IMR-90 (cell line): ENCODE measurements around the gene BTRC. TPM values are rescaled to one million over a fixed set of nuclear protein-coding genes. Genes with fewer than 3 reads are reported as not detected.

Source experiments
- ATAC-seq: fragments of 200-7000 bp; cut with Tn5 transposase; 2 replicates; pipeline ENCODE4 v1.9.1; 2020; ENCODE audit warnings: low read depth, mild to moderate bottlenecking, moderate library complexity
- BruUV-seq: library from RNA; stranded (reverse); fragments of 400-500 nt; replicated peaks from 2 replicates; lab custom pipeline; 2021; lab: Mats Ljungman, UMichigan
- CTCF ChIA-PET: fragments of 300-600 bp; formaldehyde crosslinking; extraction: SDS; loops from one replicate; lab custom pipeline; 2021; ENCODE audit warnings: antibody characterized with exemption; lab: Yijun Ruan, JAX
- POLR2A ChIA-PET: fragments of 300-600 bp; sonication (Branson Sonifier 250); formaldehyde crosslinking; loops from one replicate; lab custom pipeline; 2022; ENCODE audit warnings: antibody characterized with exemption; ENCODE audit not compliant: unreplicated experiment; lab: Charles Lee
- DNase-seq: peaks from one replicate; pipeline ENCODE4 v3.0.0; 2013
- H2AFZ ChIP-seq: replicated peaks from 2 replicates; pipeline ENCODE3; 2013; ENCODE audit warnings: low read length, mild to moderate bottlenecking; ENCODE audit not compliant: poor library complexity
- H2AK5ac ChIP-seq: 2 replicates; pipeline ENCODE4 v1.6.1; 2013; ENCODE audit warnings: low read depth, low read length, inconsistent platforms
- H2AK9ac ChIP-seq: replicated peaks from 2 replicates; pipeline ENCODE3; 2013; ENCODE audit warnings: mild to moderate bottlenecking, low read depth, low read length, moderate library complexity; ENCODE audit not compliant: poor library complexity
- H2BK120ac ChIP-seq: 2 replicates; pipeline ENCODE4 v1.6.1; 2013; ENCODE audit warnings: low read depth, low read length, inconsistent platforms
- H2BK15ac ChIP-seq: 3 replicates; pipeline ENCODE4 v1.6.1; 2013; ENCODE audit warnings: low read depth, low read length, inconsistent platforms
- H2BK20ac ChIP-seq: 2 replicates; pipeline ENCODE4 v1.6.1; 2013; ENCODE audit warnings: low read depth, mild to moderate bottlenecking, inconsistent platforms, low read length, moderate library complexity
- H2BK5ac ChIP-seq: 2 replicates; pipeline ENCODE4 v1.6.1; 2013; ENCODE audit warnings: mild to moderate bottlenecking, low read depth, low read length, inconsistent platforms; ENCODE audit not compliant: poor library complexity, severe bottlenecking
- H3K14ac ChIP-seq: replicated peaks from 2 replicates; pipeline ENCODE4 v1.6.1; 2013; ENCODE audit warnings: low read depth, low read length, inconsistent platforms
- H3K18ac ChIP-seq: 2 replicates; pipeline ENCODE4 v1.6.1; 2013; ENCODE audit warnings: low read depth, low read length, control low read depth
- H3K23ac ChIP-seq: 2 replicates; pipeline ENCODE4 v1.6.1; 2013; ENCODE audit warnings: low read depth, low read length, inconsistent platforms
- H3K27ac ChIP-seq: 2 replicates; pipeline ENCODE4 v1.5.1; 2013; ENCODE audit warnings: mild to moderate bottlenecking, control low read depth, low read length; ENCODE audit not compliant: insufficient read depth
- H3K27me3 ChIP-seq: 2 replicates; pipeline ENCODE4 v1.6.1; 2013; ENCODE audit warnings: low read length; ENCODE audit not compliant: control insufficient read depth, insufficient read depth
- H3K36me3 ChIP-seq: 2 replicates; pipeline ENCODE4 v1.6.1; 2013; ENCODE audit warnings: low read length, mixed read lengths; ENCODE audit not compliant: control insufficient read depth, insufficient read depth
- H3K4ac ChIP-seq: 2 replicates; pipeline ENCODE4 v1.6.1; 2013; ENCODE audit warnings: low read depth, low read length, inconsistent platforms
- H3K4me1 ChIP-seq: 2 replicates; pipeline ENCODE4 v1.6.1; 2013; ENCODE audit warnings: low read length, mixed read lengths; ENCODE audit not compliant: control insufficient read depth, insufficient read depth
- H3K4me2 ChIP-seq: 2 replicates; pipeline ENCODE4 v1.6.1; 2013; ENCODE audit warnings: low read depth, mild to moderate bottlenecking, control low read depth, low read length, moderate library complexity
- H3K4me3 ChIP-seq: 2 replicates; pipeline ENCODE4 v1.5.1; 2013; ENCODE audit warnings: low read depth, mild to moderate bottlenecking, control low read depth, low read length, moderate library complexity; ENCODE audit not compliant: insufficient read depth
- H3K56ac ChIP-seq: 2 replicates; pipeline ENCODE4 v1.6.1; 2013; ENCODE audit warnings: low read length, inconsistent platforms; ENCODE audit not compliant: insufficient read depth; ENCODE audit errors: extremely low read depth
- H3K79me1 ChIP-seq, 2 experiments: 2 replicates each; pipeline ENCODE4 v1.6.1; 2013; ENCODE audit warnings: low read length in 2 of 2, inconsistent platforms in 1 of 2, low read depth in 1 of 2
- H3K9ac ChIP-seq: 2 replicates; pipeline ENCODE4 v1.6.1; 2013; ENCODE audit warnings: low read depth, low read length, control low read depth
- H3K9me1 ChIP-seq: 2 replicates; pipeline ENCODE4 v1.6.1; 2013; ENCODE audit warnings: low read length, inconsistent platforms; ENCODE audit not compliant: insufficient read depth
- H3K9me3 ChIP-seq: 2 replicates; pipeline ENCODE4 v1.6.1; 2013; ENCODE audit warnings: low read length; ENCODE audit not compliant: control insufficient read depth, insufficient read depth
- H4K20me1 ChIP-seq: 2 replicates; pipeline ENCODE4 v1.6.1; 2013; ENCODE audit warnings: low read length, inconsistent platforms; ENCODE audit not compliant: insufficient read depth
- H4K5ac ChIP-seq: 2 replicates; pipeline ENCODE4 v1.6.1; 2013; ENCODE audit warnings: mild to moderate bottlenecking, low read depth, low read length, control low read depth
- H4K8ac ChIP-seq, 2 experiments: 2 replicates each; pipeline ENCODE4 v1.6.1; 2013; ENCODE audit warnings: low read depth in 2 of 2, low read length in 2 of 2, control low read depth in 1 of 2, inconsistent platforms in 1 of 2
- H4K91ac ChIP-seq: 2 replicates; pipeline ENCODE4 v1.6.1; 2013; ENCODE audit warnings: low read depth, low read length, inconsistent platforms; ENCODE audit not compliant: insufficient read depth
- CHD1 ChIP-seq: IDR thresholded peaks from 2 replicates; pipeline ENCODE4 v1.6.1; 2012; ENCODE audit warnings: low read depth, low read length, improper control_type of control experiment
- FOS ChIP-seq: fragments of 150-350 bp; IDR thresholded peaks from 2 replicates; pipeline ENCODE4 v1.6.1; 2016; ENCODE audit warnings: low read depth, low read length
- MAZ ChIP-seq: IDR thresholded peaks from 2 replicates; pipeline ENCODE4 v1.6.1; 2012; ENCODE audit warnings: low read depth, mild to moderate bottlenecking, low read length, improper control_type of control experiment, moderate library complexity, borderline replicate concordance
- POLR2A ChIP-seq: IDR thresholded peaks from 2 replicates; pipeline ENCODE4 v1.6.1; 2012; ENCODE audit warnings: mild to moderate bottlenecking, low read depth, low read length
- USF2 ChIP-seq: fragments of 150-350 bp; IDR thresholded peaks from 2 replicates; pipeline ENCODE4 v1.6.1; 2017; ENCODE audit warnings: mild to moderate bottlenecking, antibody characterized with exemption, low read length, low read depth
- WGBS, 2 experiments: methylation state at CpG; one replicate each; pipeline versions ENCODE4 v1.1.5 to v1.1.7; 2013; ENCODE audit warnings: missing lambda C conversion rate in 2 of 2; ENCODE audit not compliant: insufficient read length in 1 of 2; ENCODE audit errors: extremely low coverage in 2 of 2; 5-methylcytosine and 5-hydroxymethylcytosine counted together
- dilution Hi-C: fragments of 300-500 bp; cut with HindIII; formaldehyde crosslinking; loops from one replicate; pipeline ENCODE4 v1.14.3; 2018; ENCODE audit warnings: low sequenced_read_pairs; ENCODE audit not compliant: unreplicated experiment
- in situ Hi-C: fragments of 300-500 bp; cut with MboI; formaldehyde crosslinking; loops from 3 replicates; pipeline ENCODE4 v1.14.3; 2019; ENCODE audit warnings: low sequenced_read_pairs, inconsistent platforms, mixed read lengths
- intact Hi-C: fragments of 100-400 bp; cut with micrococcal nuclease; formaldehyde crosslinking; loops from 2 replicates; pipeline ENCODE4 v1.10.0; 2022
- polyA plus RNA-seq, 3 experiments: library from polyadenylated mRNA; depleted of rRNA; stranded (reverse); fragments of >200 nt; gene quantifications; 2 replicates each; pipeline ENCODE4 v1.2.3, GENCODE V29; 2012; ENCODE audit warnings: low replicate concordance in 1 of 3
- total RNA-seq: library from RNA; depleted of rRNA; stranded (reverse); fragments of >200 nt; gene quantifications from 2 replicates; pipeline ENCODE4 v1.2.3, GENCODE V29; 2012

Gene BTRC
- total and polyA plus RNA-seq, 2 of the 4 experiments (the other 2 are of a cell fraction) = 7.7 to 8.4 TPM

- no peak overlapping the region for H2BK5ac ChIP-seq
- no peak overlapping the region for H3K14ac ChIP-seq
- H4K20me1 ChIP-seq = no peaks in the 10 kb centered on the region
- no peak overlapping the region for H3K9ac ChIP-seq
- dilution Hi-C loops = no loop called here
- peaks cover 8% of the 10 kb centered on the region for H3K9me1 ChIP-seq
- H3K23ac ChIP-seq = no peak overlapping the region
- ChIA-PET CTCF (no interaction called here), POLR2A (interaction anchor here (0.6 to 0.8 kb wide), 2 partner anchors 291 to 391 kb away, joined by 3 to 6 read pairs; no protein-coding TSS in a partner anchor)
- in situ Hi-C loops = no loop called here
- no peak for ATAC-seq
- H2AK9ac ChIP-seq = no peak overlapping the region
- H3K18ac ChIP-seq = no peak overlapping the region
- no peak overlapping the region for H3K4ac ChIP-seq
- no peak overlapping the region for H3K56ac ChIP-seq
- no peak for DNase-seq
- no CpG with 5 or more reads among the region's 2 CpGs for WGBS, 2 experiments
- H2BK20ac ChIP-seq = no peak overlapping the region
- H3K79me1 ChIP-seq = no peaks in the 10 kb centered on the region
- no peaks in the 10 kb centered on the region for H3K36me3 ChIP-seq
- TF ChIP-seq MAZ (no peak), FOS (no peak), POLR2A (no peak), USF2 (no peak), CHD1 (no peak)
- H2BK120ac ChIP-seq = no peak overlapping the region
- no peak overlapping the region for H3K27ac ChIP-seq
- no TSS peak for BruUV-seq
- no peak overlapping the region for H2AK5ac ChIP-seq
- no peak overlapping the region for H3K4me2 ChIP-seq
- H4K8ac ChIP-seq = no peak overlapping the region
- H3K27me3 ChIP-seq = peaks cover 7% of the 10 kb centered on the region; the same call in 1 of the 2 replicates
- H3K4me3 ChIP-seq = no peak overlapping the region
- H2BK15ac ChIP-seq = no peak overlapping the region
- H3K4me1 ChIP-seq = no peaks in the 10 kb centered on the region
- intact Hi-C loops = no loop called here
- no peak overlapping the region for H4K91ac ChIP-seq
- H2AFZ ChIP-seq = no peak overlapping the region
- H4K5ac ChIP-seq = no peak overlapping the region
- H3K9me3 ChIP-seq = no peaks in the 10 kb centered on the region
Observed at GRCh38 chr10:101560298-101561067, 206.5 kb downstream of the BTRC start.
